HG02973 (cell line): Measurements from ENCODE around the gene TSC22D4.

Experiments
- ATAC-seq: cut with Tn5 transposase; IDR thresholded peaks from one replicate; pipeline ENCODE4 v1.9.1; 2021; ENCODE audit warnings: moderate library complexity; ENCODE audit not compliant: unreplicated experiment

The TSC22D4 gene

GRCh38 chr7:100430493-100431285, 48.3 kb downstream of the TSC22D4 start:
- peak; percentile 0 for ATAC-seq

DNA sequence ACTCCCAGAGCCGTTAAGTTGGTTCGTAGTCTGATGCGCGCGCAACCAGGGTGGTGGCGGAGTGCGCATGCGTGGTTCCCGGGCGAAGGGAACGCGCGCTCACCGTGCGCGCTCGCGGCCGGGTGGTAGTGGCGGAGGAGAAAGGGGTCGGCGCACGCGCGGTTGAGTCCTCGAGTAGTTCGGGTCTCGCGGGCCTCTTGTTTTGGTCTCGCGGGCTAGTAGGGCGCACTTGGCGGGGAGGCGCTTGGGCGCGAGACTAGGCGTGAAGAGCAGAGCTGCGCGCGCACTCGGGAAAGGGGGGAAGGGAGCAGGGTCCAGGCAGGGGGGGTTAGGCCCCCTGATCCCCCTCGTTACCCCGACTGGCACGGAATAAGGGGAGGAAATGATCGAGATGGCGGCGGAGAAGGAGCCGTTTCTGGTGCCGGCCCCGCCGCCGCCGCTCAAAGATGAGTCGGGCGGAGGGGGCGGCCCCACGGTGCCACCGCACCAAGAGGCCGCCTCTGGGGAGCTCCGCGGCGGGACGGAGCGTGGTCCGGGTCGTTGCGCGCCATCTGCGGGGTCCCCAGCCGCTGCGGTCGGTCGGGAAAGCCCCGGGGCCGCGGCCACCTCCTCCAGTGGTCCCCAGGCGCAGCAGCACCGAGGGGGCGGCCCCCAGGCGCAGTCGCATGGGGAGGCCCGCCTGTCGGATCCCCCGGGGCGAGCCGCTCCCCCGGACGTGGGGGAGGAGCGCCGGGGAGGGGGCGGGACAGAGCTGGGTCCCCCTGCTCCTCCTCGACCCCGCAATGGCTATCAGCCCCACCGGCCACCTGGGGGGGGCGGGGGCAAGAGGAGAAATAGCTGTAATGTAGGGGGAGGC, 49.1 kb downstream of the TSC22D4 start, which contains the start of gene MEPCE:
MEPCE (plus strand) TSS at position 195 of the 856 bp plus-strand sequence; CDS start at position 383, 188 bp downstream.
- ATAC-seq = peak; percentile 29

DNA sequence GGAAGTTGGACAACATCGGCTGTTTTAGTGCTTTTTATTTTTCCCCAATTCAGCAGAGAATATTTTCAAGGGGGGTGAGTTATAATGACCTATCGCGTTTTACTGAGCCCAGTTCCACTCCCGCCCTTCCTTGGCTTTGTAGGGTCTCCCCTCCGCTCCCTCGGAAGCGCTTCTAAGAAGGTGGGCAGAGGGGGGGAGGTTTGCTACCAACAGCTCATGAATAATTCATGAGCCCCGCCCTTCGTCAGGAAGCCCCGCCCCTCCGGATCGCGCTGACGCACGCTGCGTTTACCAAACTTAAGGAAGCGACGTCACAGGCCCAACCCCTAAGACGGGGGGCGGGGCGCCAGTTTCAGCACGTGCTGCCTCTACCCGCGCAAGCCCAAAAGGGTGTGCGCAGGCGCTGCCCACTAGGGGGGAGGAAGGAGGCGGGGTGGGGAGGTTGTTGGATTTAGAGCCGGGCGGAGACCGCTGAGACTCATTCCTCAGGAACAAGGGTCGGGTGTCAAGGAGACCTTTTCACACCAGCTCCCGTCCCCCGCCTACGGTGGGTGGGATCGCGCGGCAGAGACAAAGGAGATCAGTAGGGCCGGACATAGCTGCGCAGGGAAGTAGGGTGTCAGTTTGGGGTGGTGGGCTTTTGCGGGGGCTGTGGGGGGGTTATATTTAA, 49.9 kb downstream of the TSC22D4 start:
- peak; percentile 42 for ATAC-seq

- peak; percentile 33 for ATAC-seq
Measured at GRCh38 chr7:100428199-100428966, 50.6 kb downstream of the TSC22D4 start, which contains the start of gene ZCWPW1. TSS of gene ZCWPW1 (minus strand) at chr7:100428703. CDS start at chr7:100420649, 8,054 bp downstream.

- no peak for ATAC-seq
Measured at GRCh38 chr7:100427762-100428198, 51.2 kb downstream of the TSC22D4 start.

- ATAC-seq = no peak
Measured at GRCh38 chr7:100426516-100426915, 52.5 kb downstream of the TSC22D4 start.

DNA sequence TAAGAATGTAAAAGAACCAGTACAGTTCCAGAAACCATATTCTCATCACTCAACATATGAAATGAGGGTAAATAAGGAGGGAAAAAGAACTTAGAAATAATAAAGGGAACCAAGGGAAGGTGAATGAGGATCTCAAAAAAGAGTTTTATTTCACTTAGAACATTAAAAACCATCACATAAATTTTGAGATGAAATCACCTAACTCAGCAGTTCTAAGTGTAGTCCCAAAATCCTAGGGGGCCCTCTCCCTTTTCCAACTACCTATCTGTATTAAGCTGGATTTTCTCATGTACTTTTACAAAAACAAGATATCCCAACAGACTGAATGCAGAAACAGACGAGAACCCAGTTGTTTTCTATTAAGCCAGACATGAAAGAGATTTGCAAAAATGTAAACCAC, 53.7 kb downstream of the TSC22D4 start:
- no peak for ATAC-seq

GRCh38 chr7:100423315-100423714, 55.7 kb downstream of the TSC22D4 start:
- no peak for ATAC-seq

GRCh38 chr7:100419660-100420226, 59.3 kb downstream of the TSC22D4 start:
- ATAC-seq = no peak

DNA sequence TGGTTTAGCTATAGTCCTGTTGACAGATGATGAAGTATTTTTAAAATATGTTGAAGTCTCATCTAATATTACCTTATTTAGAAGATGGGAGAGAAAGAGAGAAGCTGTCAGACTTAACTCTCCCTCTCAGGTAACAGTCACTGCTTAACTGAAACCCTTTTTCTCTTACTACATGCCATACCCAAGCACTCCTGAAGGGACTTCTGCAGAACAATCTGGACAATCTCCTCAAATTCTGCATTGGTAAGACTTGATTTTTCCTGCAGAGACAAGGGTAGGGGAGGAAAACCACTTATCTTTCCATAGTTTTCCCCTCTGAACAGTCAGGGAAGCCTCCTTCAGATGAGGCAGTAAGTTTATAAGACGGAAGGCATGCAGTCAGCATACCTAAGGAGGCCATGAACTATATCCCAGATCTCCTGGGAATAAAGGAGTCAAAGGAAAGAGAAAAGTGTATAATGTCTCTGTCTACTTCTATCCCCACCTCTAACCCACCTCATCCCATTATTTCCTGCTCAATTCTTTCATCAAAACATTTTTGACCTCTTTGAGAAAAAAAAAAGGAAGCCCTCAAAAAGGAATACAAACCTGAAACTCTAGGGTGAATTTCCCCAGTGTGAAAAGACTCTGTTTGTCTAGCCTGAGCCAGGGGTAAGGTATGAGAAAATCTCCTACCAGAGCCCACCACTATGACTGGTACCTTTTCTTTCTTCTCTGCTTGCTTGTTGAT, 59.9 kb downstream of the TSC22D4 start:
- no peak for ATAC-seq
